HepG2 (cell line): ENCODE results near the gene SOWAHA. TPM values are rescaled to one million over a fixed set of nuclear protein-coding genes. Genes with fewer than 3 reads are reported as not detected.

Source experiments
- CREB1 ChIP-seq, 2 experiments: fragments of 450-650 bp in 1 of 2; IDR thresholded peaks; 2 replicates each; pipeline ENCODE4 v1.6.1; 2016 to 2017; ENCODE audit warnings: control low read depth in 1 of 2, mild to moderate bottlenecking in 1 of 2, missing compliant biosample characterization in 1 of 2, missing genetic modification characterization in 1 of 2
- CREBL2 ChIP-seq: sonication (generic); formaldehyde crosslinking; IDR thresholded peaks from 2 replicates; pipeline ENCODE4 v1.8.1; 2023; ENCODE audit warnings: missing genetic modification reagents, mild to moderate bottlenecking, borderline replicate concordance
- GMEB1 ChIP-seq: sonication (generic); formaldehyde crosslinking; IDR thresholded peaks from 2 replicates; pipeline ENCODE4 v1.5.1; 2020; ENCODE audit warnings: missing genetic modification reagents, mild to moderate bottlenecking, borderline replicate concordance
- GTF3A ChIP-seq: sonication (generic); formaldehyde crosslinking; conservative IDR thresholded peaks from 2 replicates; pipeline ENCODE4 v1.4.0; 2020; ENCODE audit warnings: mild to moderate bottlenecking, missing genetic modification reagents
- HNRNPK ChIP-seq: fragments of 200-400 bp; formaldehyde crosslinking; IDR thresholded peaks from 2 replicates; pipeline ENCODE4 v1.6.1; 2018; ENCODE audit warnings: low read length, low read depth, moderate library complexity, mild to moderate bottlenecking; ENCODE audit not compliant: poor library complexity, severe bottlenecking
- HNRNPL ChIP-seq: fragments of 200-400 bp; formaldehyde crosslinking; IDR thresholded peaks from 2 replicates; pipeline ENCODE4 v1.6.1; 2017; ENCODE audit warnings: mild to moderate bottlenecking, low read depth, low read length
- IRF2 ChIP-seq: IDR thresholded peaks from 2 replicates; pipeline ENCODE4 v1.6.1; 2018; ENCODE audit warnings: missing genetic modification reagents, missing compliant biosample characterization
- NFIC ChIP-seq: IDR thresholded peaks from 2 replicates; pipeline ENCODE4 v1.6.1; 2012; ENCODE audit warnings: mild to moderate bottlenecking, low read length, inconsistent platforms
- PCBP1 ChIP-seq: fragments of 200-400 bp; formaldehyde crosslinking; IDR thresholded peaks from 2 replicates; pipeline ENCODE4 v1.6.1; 2017; ENCODE audit warnings: mild to moderate bottlenecking, low read depth, low read length, borderline replicate concordance
- SSRP1 ChIP-seq: IDR thresholded peaks from 2 replicates; pipeline ENCODE4 v1.6.1; 2016; ENCODE audit warnings: control low read depth
- TBX3 ChIP-seq: fragments of 450-650 bp; IDR thresholded peaks from 2 replicates; pipeline ENCODE4 v1.6.1; 2017; ENCODE audit warnings: antibody characterized with exemption, mild to moderate bottlenecking, inconsistent platforms, borderline replicate concordance
- TCF7 ChIP-seq: sonication (generic); IDR thresholded peaks from 2 replicates; pipeline ENCODE4 v1.6.1; 2016; ENCODE audit warnings: antibody characterized with exemption, low read depth
- TEAD3 ChIP-seq: optimal IDR thresholded peaks from 2 replicates; pipeline ENCODE3; 2016; ENCODE audit warnings: borderline replicate concordance
- ZBTB33 ChIP-seq: sonication (generic); formaldehyde crosslinking; IDR thresholded peaks from 2 replicates; pipeline ENCODE4 v1.4.0; 2020; ENCODE audit warnings: missing genetic modification reagents
- ZNF160 ChIP-seq: sonication (generic); formaldehyde crosslinking; IDR thresholded peaks from 2 replicates; pipeline ENCODE4 v1.8.0; 2022; ENCODE audit warnings: mild to moderate bottlenecking, inconsistent platforms, missing genetic modification reagents
- ZNF703 ChIP-seq: sonication (generic); formaldehyde crosslinking; IDR thresholded peaks from 2 replicates; pipeline ENCODE4 v1.5.1; 2020; ENCODE audit warnings: missing genetic modification reagents, mild to moderate bottlenecking, moderate library complexity, borderline replicate concordance
- ZNF766 ChIP-seq: sonication (generic); formaldehyde crosslinking; IDR thresholded peaks from 2 replicates; pipeline ENCODE4 v1.5.0; 2020; ENCODE audit warnings: missing genetic modification reagents, borderline replicate concordance
- ZSCAN5A ChIP-seq: sonication (generic); formaldehyde crosslinking; IDR thresholded peaks from 2 replicates; pipeline ENCODE4 v1.8.0; 2022; ENCODE audit warnings: mild to moderate bottlenecking, missing genetic modification reagents, borderline replicate concordance
- polyA plus RNA-seq, 8 experiments: library from polyadenylated mRNA; depleted of rRNA in 3 of 8; stranded (reverse) in 7 of 8; unstranded in 1 of 8; fragments of >200 nt; fragmentation: Illumina TruSeq in 4 of 8; extraction: Trizol in 4 of 8; gene quantifications; 2 replicates each; pipeline versions ENCODE4 v1.2.1 to v1.2.3, GENCODE V29; 2011 to 2016; ENCODE audit warnings: low read depth in 4 of 8, missing spikeins in 1 of 8, mixed read lengths in 1 of 8; ENCODE audit not compliant: insufficient read depth in 1 of 8
- total RNA-seq, 5 experiments: library from RNA; depleted of rRNA; stranded (reverse); fragments of >200 nt; fragmentation: Illumina TruSeq; extraction: Trizol; gene quantifications; 2 replicates each; pipeline ENCODE4 v1.2.3, GENCODE V29; 2016; ENCODE audit warnings: low read depth in 1 of 5
- TF ChIP-seq, protein P1 (sequence below): sonication (generic); formaldehyde crosslinking; IDR thresholded peaks from 2 replicates; pipeline ENCODE4 v1.4.0; 2020; ENCODE audit warnings: missing genetic modification reagents

Gene SOWAHA
- total and polyA plus RNA-seq, 2 of the 13 experiments (the other 11 are each of a cell fraction or from before 2014, with no cell fraction given): 0.95 to 1.9 TPM

DNA sequence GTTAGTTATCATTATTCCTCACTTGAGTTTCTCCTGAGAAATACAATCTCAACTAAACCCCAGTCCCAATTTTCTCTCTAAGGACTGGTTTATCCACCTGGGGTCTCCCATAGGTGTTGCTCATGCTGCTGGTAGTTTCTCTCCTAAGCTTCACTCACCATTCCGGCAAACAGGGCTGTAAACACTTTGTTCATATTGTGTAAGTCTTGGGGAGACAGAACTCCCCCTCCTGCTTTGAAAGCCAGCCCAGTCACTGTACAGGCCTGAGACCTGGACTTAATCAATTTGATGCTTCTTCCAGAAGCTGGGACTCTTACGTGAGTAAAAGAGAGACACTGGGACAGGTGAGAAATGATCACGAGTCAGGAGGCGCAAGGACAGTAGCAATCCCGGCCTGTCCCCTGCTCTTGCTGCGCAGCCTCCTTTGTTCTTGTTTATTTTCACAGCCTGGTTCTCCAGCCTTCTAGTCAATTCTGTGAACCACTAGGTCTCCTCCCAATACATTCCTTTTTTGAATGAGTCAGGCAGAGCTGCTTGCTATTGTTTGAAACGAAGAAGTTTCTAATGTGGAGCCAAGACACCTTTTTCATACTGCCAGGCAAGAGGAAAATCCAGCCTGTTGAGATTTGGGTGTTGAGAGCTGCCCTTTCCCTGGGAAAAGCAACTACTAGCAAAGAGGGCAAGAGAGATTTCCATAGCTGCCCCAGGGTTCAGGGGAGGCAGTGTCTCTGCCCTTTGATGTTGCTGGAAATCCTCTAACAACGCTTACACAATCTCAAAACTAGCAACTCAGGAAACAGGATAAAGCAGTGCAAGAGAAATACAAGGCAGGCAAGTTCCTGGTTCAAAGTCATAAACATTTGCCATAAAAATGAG lies 26.6 kb downstream of the SOWAHA start (continued):
- TF ChIP-seq ZBTB33 (CRISPR knock-in tag) (no peak), HNRNPK (no peak), ZSCAN5A (no peak), TCF7 (peak; percentile 94), IRF2 (CRISPR knock-in tag) (peak; percentile 41; the same call in 1 of the 2 replicates), GMEB1 (CRISPR knock-in tag) (peak; percentile 30; the same call in 1 of the 2 replicates), ZNF766 (CRISPR knock-in tag) (no peak), ZNF160 (CRISPR knock-in tag) (no peak), HNRNPL (no peak), TBX3 (peak; percentile 19; the same call in 1 of the 2 replicates), CREBL2 (CRISPR knock-in tag) (no peak), ZNF703 (CRISPR knock-in tag) (no peak), TEAD3 (CRISPR knock-in tag) (peak; percentile 45), CREB1 (IDR thresholded peaks at IDR 0.05) (no peak), CREB1 (CRISPR knock-in tag; IDR thresholded peaks at IDR 0.05) (peak; percentile 70), NFIC (peak; percentile 75; the same call in 1 of the 2 replicates), GTF3A (CRISPR knock-in tag) (no peak), PCBP1 (no peak), SSRP1 (CRISPR knock-in tag) (no peak; the same call in 1 of the 2 replicates)
- TF ChIP-seq, protein P1, sequence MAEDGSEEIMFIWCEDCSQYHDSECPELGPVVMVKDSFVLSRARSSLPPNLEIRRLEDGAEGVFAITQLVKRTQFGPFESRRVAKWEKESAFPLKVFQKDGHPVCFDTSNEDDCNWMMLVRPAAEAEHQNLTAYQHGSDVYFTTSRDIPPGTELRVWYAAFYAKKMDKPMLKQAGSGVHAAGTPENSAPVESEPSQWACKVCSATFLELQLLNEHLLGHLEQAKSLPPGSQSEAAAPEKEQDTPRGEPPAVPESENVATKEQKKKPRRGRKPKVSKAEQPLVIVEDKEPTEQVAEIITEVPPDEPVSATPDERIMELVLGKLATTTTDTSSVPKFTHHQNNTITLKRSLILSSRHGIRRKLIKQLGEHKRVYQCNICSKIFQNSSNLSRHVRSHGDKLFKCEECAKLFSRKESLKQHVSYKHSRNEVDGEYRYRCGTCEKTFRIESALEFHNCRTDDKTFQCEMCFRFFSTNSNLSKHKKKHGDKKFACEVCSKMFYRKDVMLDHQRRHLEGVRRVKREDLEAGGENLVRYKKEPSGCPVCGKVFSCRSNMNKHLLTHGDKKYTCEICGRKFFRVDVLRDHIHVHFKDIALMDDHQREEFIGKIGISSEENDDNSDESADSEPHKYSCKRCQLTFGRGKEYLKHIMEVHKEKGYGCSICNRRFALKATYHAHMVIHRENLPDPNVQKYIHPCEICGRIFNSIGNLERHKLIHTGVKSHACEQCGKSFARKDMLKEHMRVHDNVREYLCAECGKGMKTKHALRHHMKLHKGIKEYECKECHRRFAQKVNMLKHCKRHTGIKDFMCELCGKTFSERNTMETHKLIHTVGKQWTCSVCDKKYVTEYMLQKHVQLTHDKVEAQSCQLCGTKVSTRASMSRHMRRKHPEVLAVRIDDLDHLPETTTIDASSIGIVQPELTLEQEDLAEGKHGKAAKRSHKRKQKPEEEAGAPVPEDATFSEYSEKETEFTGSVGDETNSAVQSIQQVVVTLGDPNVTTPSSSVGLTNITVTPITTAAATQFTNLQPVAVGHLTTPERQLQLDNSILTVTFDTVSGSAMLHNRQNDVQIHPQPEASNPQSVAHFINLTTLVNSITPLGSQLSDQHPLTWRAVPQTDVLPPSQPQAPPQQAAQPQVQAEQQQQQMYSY (CRISPR knock-in tag): no peak
